ENCODE results near the gene ADAMTSL2. TPM values are rescaled to one million over a fixed set of nuclear protein-coding genes. Genes with fewer than 3 reads are reported as not detected.

ADAMTSL2 gene
- total RNA-seq, 1 donor from 2014 or later, result 0.65 TPM

DNA sequence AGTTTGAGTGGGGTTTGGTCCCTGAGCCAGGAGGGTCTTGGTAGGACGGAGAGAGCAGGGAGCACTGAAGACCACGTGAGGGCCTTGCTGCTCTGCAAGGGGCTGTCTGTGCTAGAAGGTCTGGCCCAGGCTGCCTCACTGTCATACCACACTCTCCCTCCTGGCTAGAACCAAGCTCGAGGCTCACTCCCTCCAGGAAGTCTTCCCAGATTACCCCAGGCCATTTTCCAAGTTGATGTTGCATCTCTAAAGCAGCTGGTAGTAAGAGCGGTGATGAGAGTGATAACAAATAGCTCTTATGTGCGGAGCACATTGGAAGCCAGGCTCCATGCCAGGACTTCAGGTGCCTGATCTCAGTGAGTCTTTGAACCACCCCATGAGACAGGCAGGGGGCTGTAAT is 16.3 kb upstream of the ADAMTSL2 start:
- H3K27ac Mint-ChIP-seq, result no peak overlapping the region
- no peak for DNase-seq (ENCODE audit: extremely low spot score, unreplicated experiment)
- no peak for TF ChIP-seq CTCF (conservative IDR thresholded peaks at IDR 0.05)
- H3K36me3 Mint-ChIP-seq, result no peaks in the 10 kb centered on the region
- H3K9me3 Mint-ChIP-seq, result no peaks in the 10 kb centered on the region
- no peak overlapping the region for H3K4me3 Mint-ChIP-seq
- H3K27me3 Mint-ChIP-seq, result peaks cover 4% of the 10 kb centered on the region
- peaks cover 17% of the 10 kb centered on the region for H3K4me1 Mint-ChIP-seq (ENCODE audit: unreplicated experiment)

DNA sequence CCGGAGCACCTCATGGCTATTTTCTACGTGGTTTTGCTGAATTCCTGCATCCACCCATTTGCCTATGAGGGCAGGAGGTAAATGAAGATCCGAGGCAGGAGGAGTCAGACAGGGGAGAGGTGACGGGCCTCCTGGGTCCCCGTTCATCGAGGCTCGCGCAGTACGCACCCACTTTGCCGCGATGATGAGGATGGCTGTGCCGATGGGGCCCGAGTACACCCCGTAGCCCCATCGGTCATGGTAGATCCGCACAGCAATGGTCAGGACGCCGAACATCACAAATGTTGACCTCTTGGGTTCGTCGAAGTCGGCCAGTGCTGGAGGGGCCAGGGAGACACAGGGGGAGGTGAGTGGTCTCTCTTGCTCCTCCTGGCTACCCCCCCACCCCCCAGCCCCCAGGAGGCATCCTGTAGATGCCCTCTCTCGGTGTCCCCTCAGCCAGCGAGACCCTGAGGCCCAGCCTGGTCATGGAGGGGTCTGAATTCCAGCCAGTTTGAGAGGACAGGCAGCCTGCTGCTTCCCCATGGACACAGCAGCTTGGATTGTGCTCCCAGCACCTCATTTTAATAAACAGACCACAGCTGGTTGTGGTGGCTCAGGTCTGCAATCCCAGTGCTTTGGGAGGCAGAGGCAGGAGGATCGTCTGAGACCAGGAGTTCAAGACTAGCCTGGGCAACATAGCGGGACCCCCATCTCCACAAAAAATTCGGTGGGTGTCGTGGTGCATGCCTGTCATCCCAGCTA is 15.6 kb upstream of the ADAMTSL2 start:
- H3K9me3 Mint-ChIP-seq, result no peaks in the 10 kb centered on the region
- H3K36me3 Mint-ChIP-seq, result no peaks in the 10 kb centered on the region
- H3K27me3 Mint-ChIP-seq, result peaks cover 10% of the 10 kb centered on the region
- no peak for DNase-seq (ENCODE audit: extremely low spot score, unreplicated experiment)
- H3K4me1 Mint-ChIP-seq (ENCODE audit: unreplicated experiment), result peaks cover 24% of the 10 kb centered on the region
- H3K4me3 Mint-ChIP-seq, result no peak overlapping the region
- H3K27ac Mint-ChIP-seq, result no peak overlapping the region
- TF ChIP-seq CTCF (conservative IDR thresholded peaks at IDR 0.05), result no peak

DNA sequence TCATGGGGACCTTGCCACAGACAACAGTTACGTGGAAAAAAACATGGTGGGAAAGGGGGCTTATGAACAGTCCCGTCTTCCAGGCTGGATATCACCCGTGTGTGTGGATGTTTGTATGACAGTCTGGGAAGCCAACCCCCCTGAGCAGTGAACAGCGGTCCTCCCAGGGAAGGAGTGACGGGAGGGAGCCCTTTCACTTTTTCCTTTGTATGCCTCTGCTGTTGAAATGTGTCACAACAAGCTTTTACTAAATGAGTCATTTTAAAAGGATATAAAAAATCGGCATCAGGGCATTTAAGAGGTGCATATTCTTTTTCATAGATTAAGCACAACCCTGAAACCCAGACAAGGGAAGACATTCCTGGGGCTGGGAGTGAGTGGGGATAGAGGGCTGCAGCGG is 14.8 kb upstream of the ADAMTSL2 start:
- no peak overlapping the region for H3K4me3 Mint-ChIP-seq
- H3K4me1 Mint-ChIP-seq (ENCODE audit: unreplicated experiment), result peaks cover 26% of the 10 kb centered on the region
- DNase-seq (ENCODE audit: extremely low spot score, unreplicated experiment), result no peak
- no peak overlapping the region for H3K27ac Mint-ChIP-seq
- TF ChIP-seq CTCF (conservative IDR thresholded peaks at IDR 0.05), result no peak
- H3K36me3 Mint-ChIP-seq, result no peaks in the 10 kb centered on the region
- no peaks in the 10 kb centered on the region for H3K9me3 Mint-ChIP-seq
- peaks cover 10% of the 10 kb centered on the region for H3K27me3 Mint-ChIP-seq

- Mint-ChIP-seq H3K4me1 (ENCODE audit: unreplicated experiment) (peaks cover 26% of the 10 kb centered on the region), H3K36me3 (no peaks in the 10 kb centered on the region), H3K27ac (no peak overlapping the region), H3K9me3 (no peaks in the 10 kb centered on the region), H3K4me3 (no peak overlapping the region), H3K27me3 (peaks cover 10% of the 10 kb centered on the region)
- TF ChIP-seq CTCF (conservative IDR thresholded peaks at IDR 0.05), result no peak
- no peak for DNase-seq (ENCODE audit: extremely low spot score, unreplicated experiment)
Observed at GRCh38 chr9:133520121-133520835, 14.2 kb upstream of the ADAMTSL2 start.

- no peaks in the 10 kb centered on the region for H3K9me3 Mint-ChIP-seq
- no peak overlapping the region for H3K4me3 Mint-ChIP-seq
- peaks cover 15% of the 10 kb centered on the region for H3K27me3 Mint-ChIP-seq
- no peak for DNase-seq (ENCODE audit: extremely low spot score, unreplicated experiment)
- no peak for TF ChIP-seq CTCF (conservative IDR thresholded peaks at IDR 0.05)
- H3K36me3 Mint-ChIP-seq, result no peaks in the 10 kb centered on the region
- H3K4me1 Mint-ChIP-seq (ENCODE audit: unreplicated experiment), result peaks cover 33% of the 10 kb centered on the region
- H3K27ac Mint-ChIP-seq, result no peak overlapping the region
Observed at GRCh38 chr9:133521122-133522072, 13.1 kb upstream of the ADAMTSL2 start.
